GM15510 (cell line): ENCODE data around the gene MAGI1.

Source experiments
- POLR2A ChIP-seq: IDR thresholded peaks from 3 replicates; pipeline ENCODE4 v1.6.1; 2011; ENCODE audit warnings: borderline replicate concordance; ENCODE audit not compliant: insufficient read length; ENCODE audit errors: extremely low read depth

Gene MAGI1

GRCh38 chr3:66010739-66011655 is 27.7 kb downstream of the MAGI1 start:
- TF ChIP-seq POLR2A: no peak

GRCh38 chr3:66010348-66010738 is 28.4 kb downstream of the MAGI1 start:
- no peak for TF ChIP-seq POLR2A

GRCh38 chr3:66004244-66004643 is 34.5 kb downstream of the MAGI1 start:
- no peak for TF ChIP-seq POLR2A

- no peak for TF ChIP-seq POLR2A
Measured at GRCh38 chr3:66001626-66002025, 37.1 kb downstream of the MAGI1 start.

GRCh38 chr3:66000506-66000905 is 38.2 kb downstream of the MAGI1 start:
- no peak for TF ChIP-seq POLR2A

- no peak for TF ChIP-seq POLR2A
Measured at GRCh38 chr3:65999606-66000005, 39.1 kb downstream of the MAGI1 start.

- TF ChIP-seq POLR2A: no peak
Measured at GRCh38 chr3:65996589-65996988, 42.1 kb downstream of the MAGI1 start.

GRCh38 chr3:65995515-65995914 is 43.2 kb downstream of the MAGI1 start:
- TF ChIP-seq POLR2A: no peak

- TF ChIP-seq POLR2A: no peak
Measured at GRCh38 chr3:65995030-65995429, 43.7 kb downstream of the MAGI1 start.

GRCh38 chr3:65993134-65993900 is 45.4 kb downstream of the MAGI1 start:
- TF ChIP-seq POLR2A: no peak

GRCh38 chr3:65992106-65992505 is 46.6 kb downstream of the MAGI1 start:
- no peak for TF ChIP-seq POLR2A

- no peak for TF ChIP-seq POLR2A
Measured at GRCh38 chr3:65988411-65989180, 50.1 kb downstream of the MAGI1 start.

- no peak for TF ChIP-seq POLR2A
Measured at GRCh38 chr3:65986285-65986684, 52.4 kb downstream of the MAGI1 start.

- no peak for TF ChIP-seq POLR2A
Measured at GRCh38 chr3:65984975-65985374, 53.7 kb downstream of the MAGI1 start.

GRCh38 chr3:65983100-65983499 is 55.6 kb downstream of the MAGI1 start:
- no peak for TF ChIP-seq POLR2A

- no peak for TF ChIP-seq POLR2A
Measured at GRCh38 chr3:65979731-65980130, 59.0 kb downstream of the MAGI1 start.

GRCh38 chr3:65979162-65979561 is 59.6 kb downstream of the MAGI1 start:
- no peak for TF ChIP-seq POLR2A
